GM19193 (cell line): ENCODE measurements around the gene RPL34.

ENCODE experiments used
- POLR2A ChIP-seq: IDR thresholded peaks from 4 replicates; pipeline ENCODE4 v1.6.1; 2011; ENCODE audit not compliant: insufficient read depth, insufficient read length; ENCODE audit errors: extremely low read depth

RPL34 gene

DNA sequence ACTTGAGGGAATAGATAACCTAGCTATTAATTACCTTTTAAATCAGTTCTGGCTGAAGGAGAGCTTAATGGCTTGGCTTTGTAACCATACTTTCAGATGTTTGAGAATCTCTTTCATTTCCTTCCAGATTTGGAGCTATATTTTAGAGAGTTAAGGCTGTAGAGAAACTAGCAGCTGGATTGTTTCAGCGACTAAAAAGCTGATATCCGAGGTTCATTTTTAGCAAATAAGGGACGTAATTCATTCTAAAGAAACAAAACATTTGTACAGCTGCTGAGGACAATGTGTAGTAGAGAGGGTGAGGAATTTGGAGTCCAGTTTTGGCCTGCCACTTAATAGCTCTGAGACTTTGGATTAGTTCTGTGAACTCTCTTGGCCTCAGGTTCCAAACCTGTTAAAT is 42.3 kb downstream of the RPL34 start:
- TF ChIP-seq POLR2A = no peak

DNA sequence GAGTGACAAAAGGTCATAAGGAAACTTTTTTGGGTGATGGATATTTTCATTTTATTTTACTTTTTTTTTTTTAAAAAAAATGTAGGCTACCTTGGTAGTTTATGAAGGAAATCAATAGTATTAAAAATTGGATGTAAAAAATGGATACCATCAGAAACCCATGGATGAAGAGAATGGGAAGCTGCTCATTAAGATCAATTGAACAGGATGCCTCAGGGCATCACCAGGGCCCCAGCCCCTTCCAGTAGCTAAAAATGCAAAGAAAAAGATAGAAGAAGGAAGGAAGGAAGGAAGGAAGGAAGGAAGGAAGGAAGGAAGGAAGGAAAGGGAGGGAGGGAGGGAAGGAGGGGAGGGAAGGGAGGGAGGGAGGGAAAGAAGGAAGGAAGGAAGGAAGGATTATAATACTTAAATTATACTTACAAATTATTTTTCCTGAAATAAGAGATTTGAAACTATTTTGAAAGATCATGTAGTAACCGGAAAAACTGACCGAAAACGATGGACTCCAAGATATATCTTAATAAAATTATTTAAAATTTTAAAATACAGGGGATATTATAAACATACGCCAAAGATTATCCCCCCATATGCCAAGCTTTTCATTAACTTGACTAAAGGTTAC is 54.1 kb downstream of the RPL34 start:
- TF ChIP-seq POLR2A = no peak
